Measurements from ENCODE around the gene DPF1.
"Not testable (repeated sequence)": the region's sequence is repeated elsewhere in the genome, so short reads cannot be mapped to it uniquely, and the experiment has no call there.

DPF1 gene

DNA sequence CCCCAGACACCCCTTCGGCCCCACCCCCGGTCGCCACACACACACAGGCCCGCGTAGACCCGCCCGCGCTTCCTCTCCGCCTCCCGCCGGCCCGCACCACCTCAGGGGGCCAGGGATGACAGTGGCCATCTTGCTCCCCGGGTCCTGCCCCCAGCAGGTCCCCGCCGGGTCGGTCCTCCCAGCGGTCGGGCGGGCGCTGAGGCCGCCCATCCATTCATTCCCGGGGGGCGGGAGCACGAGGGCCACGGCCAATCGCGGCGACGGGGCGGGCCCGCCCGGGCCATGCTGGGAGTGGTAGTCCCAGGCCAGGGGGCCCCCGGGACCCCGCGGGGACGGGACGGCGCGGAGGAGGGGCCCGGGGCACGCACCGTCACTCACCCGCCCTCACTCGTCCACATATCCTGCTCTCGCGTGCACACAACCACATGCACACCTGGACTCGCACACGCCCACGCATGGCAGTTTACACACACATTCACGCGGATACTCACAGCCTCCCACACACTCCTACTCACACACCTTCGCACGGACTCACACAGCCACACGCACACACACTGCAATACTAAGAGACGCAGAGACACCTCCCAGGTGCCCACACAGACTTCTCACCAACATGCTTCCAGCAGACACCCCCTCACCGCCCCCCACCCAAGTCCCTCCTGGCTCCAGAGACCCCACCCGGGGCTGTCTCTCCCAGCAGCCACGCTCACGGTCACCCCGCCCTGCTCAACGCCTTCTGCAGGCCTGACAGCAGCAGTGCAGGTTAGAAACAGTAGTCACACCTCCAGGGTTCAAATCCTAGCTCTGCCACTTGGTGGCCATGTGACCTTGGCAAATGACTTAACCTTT is at the start of gene DPF1:
DPF1 (minus strand) TSS at position 209 of the 849 bp plus-strand sequence; CDS start at position 129, 80 bp downstream.
- peak; percentile 29 for DNase-seq

DNA sequence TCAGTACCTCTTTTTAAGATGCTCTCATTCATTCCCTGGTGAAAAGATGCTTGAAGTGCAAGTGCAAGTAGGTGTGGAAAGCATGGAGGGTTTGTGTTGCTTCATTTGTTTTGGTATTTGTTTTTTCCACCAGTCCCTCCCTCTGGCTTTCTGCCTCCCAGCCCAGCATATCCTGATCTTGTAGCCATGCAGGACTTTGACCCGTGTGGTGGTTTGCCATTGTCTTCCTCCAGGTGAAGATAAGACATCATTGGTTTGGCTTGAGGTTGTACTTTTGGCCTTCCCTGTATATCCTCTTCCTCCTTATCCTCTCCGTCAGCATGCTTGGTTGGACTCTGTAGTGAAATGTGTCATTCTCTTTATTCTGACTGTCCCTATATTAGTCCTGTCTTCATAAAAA is 49.5 kb upstream of the DPF1 start:
- DNase-seq, result no peak

- DNase-seq, result no peak
Observed at GRCh38 chr19:38270587-38271167, 46.7 kb upstream of the DPF1 start.

DNA sequence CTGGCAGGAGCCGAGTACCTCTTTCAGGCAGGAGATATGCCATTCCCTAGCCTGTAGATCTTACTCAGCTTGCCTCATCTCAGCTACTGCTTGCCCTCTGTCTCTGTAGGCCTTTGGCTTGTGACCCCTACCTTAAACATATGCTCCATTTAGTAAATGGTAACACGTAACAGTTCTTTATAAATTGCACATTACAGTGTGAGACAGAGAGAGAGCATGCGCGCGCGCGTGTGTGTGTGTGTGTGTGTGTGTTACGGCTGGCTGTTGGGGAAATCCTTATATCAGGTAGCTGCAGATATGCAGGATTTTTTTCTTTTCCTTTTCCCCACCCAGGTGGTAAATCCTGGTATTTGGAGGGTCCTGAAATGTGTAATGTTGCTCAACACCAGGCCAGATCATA is 44.5 kb upstream of the DPF1 start:
- DNase-seq, result no peak

DNA sequence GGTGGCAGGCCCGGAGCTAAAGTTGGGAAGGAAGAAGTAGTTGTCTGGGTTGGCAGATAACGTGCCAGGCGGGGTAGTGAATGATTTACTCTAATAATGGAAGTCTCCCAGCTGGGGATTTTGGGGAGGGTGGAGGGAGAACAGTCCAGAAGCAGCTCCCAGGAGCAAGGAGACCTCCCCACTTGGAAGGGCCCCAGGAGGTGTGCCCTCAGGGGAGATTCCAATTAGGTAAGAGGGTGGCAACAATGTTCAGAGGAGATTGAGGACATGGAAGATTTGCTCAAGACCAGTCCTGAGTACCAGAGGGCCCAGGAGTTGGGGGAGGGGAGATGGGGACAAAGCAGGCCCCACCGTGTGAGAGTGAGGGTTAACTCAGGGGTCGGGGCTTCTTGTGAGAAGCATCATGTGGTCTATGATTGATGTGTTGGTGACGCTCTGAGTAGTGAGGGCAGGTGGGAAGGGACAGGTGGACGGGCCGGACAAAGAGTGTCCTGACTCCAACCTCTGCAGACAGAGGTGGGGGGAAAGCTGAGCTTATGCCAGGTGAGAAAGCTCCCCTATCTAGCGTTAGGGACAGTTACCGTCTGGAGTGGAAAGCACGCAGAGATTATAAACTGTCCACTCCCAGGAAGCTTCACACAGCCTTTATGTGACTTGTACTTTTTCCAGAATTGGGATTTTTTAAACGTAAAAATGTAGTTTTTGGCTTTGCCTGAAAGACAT is 43.9 kb upstream of the DPF1 start:
- DNase-seq, result no peak

GRCh38 chr19:38266981-38267597 is 43.1 kb upstream of the DPF1 start:
- no peak for DNase-seq

GRCh38 chr19:38265921-38266429 is 42.0 kb upstream of the DPF1 start:
- DNase-seq, result no peak

DNA sequence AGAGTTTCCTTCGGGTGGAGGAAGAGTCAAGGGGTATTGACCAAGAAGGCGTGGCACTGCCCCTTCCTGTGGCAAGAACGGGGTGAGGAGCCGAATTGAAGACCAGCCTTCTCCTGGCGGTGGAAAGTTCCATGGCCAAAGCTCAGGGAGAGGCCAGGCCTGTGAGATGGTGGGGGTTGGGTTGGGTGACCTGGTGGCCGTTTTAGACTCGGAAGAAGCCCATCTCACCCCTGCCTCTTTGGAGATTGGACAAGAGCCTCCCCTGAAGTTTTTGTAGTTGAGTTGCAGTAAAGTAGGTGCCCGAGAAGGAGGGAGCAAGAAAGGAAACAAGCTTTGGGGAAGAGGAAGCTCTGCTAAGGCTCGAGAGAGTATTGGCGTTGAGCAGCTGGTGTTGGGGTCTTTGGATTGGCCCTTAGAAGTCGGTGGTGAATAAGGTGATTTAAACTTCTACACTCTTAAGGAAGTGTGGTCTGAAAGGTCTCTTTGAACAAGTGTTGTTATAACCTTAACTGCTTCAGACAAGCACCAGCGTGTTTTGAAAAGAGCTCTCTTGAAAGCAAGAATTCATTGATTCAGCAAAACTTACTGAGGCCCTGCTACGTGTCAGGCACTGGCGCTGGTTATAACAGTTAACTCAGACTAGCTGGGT is 41.3 kb upstream of the DPF1 start:
- no peak for DNase-seq

DNA sequence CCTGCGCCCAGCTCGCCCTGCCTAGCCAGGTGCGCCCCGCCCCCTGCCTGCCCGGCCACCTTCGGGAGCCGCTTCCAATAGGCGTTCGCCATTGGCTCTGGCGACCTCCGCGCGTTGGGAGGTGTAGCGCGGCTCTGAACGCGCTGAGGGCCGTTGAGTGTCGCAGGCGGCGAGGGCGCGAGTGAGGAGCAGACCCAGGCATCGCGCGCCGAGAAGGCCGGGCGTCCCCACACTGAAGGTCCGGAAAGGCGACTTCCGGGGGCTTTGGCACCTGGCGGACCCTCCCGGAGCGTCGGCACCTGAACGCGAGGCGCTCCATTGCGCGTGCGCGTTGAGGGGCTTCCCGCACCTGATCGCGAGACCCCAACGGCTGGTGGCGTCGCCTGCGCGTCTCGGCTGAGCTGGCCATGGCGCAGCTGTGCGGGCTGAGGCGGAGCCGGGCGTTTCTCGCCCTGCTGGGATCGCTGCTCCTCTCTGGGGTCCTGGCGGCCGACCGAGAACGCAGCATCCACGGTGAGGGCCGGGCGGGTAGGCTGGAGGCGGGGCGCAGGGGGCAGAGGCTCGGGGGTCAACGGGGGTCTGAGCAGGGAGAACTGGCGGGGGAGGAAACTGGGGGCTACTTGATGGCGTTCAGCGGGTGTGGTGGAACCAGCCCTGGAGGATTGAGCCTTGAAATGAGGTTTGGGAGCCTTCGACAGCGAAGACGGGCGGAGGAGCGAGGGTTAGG is 40.6 kb upstream of the DPF1 start, which contains the start of gene SPINT2:
SPINT2 (plus strand) TSS at position 88 of the 727 bp plus-strand sequence; CDS start at position 408, 320 bp downstream.
- no peak for DNase-seq

DNA sequence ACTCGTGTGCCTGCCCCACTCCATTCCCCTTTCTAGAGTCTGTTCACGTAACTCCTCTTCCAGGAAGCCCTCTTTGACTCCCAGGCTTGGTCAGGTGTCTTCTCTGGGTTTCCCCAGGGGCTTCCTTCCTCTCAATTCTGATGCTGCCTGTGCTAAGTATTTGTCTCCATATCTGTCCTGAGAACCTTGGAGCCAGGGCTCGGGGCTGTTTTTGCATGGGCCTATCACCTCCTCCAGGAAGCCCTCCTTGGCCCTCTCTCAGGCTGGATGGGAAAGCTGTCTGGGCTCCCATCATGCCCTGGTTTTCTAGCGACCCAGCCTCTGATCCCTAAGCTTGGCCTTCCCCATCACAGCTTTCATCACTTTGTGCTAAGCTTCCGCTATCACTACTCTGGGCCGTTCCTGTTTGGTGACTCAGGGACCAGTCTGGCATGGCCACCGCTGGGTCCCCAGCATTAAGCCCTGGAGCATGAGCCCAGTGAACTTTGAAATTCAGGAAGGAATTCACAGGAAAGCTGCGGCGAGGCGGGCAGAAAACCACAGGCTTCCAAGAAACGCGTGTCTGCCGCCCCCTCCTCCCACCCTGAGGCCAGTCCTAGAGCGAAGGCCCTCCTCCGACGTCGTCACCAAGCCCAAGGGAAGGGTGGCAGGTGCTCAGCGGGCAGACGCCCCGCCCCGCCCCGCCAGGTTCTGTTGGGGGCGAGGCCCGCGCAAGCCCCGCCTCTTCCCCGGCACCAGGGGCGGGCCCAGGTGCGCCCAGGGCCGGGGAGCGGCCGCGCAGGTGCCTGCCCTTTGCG is 39.9 kb upstream of the DPF1 start:
- peak; percentile 93 for DNase-seq

GRCh38 chr19:38262585-38263268 is 38.7 kb upstream of the DPF1 start:
- no peak for DNase-seq

GRCh38 chr19:38261942-38262341 is 37.9 kb upstream of the DPF1 start:
- DNase-seq, result not testable (repeated sequence)

DNA sequence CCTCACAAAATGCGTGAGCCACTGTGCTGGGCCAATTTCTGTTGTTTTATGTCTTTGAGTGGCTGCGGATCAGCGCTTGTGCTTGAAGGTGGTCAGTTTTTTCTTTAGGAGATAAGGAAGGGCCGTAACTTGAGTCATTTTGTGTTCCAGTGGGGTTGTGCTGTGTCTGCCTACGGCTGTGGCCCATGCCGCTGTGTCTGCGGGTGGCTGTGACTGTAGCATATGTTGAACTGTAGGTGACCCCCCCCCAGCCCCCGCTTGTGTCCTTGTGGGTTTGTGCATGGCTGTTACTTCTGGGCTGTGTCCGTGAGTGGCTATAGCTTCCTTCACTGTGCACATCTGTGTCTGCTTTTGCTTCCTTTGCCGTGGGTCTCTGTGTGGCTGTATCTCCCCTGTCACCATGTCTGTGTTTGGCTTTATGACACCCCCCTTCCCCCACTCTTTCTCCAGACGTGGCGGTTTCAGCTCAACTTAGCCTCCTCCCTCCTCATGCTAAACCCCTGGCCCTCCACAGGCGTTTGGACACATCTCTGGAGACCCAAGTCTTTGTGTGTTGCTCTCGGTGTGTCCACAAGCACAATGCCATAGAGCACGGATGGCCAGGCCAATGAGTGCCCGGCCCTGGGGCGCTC is 31.5 kb upstream of the DPF1 start:
- no peak for DNase-seq

- DNase-seq, result no peak
Observed at GRCh38 chr19:38253788-38254187, 29.8 kb upstream of the DPF1 start.

GRCh38 chr19:38252941-38253691 is 29.1 kb upstream of the DPF1 start:
- DNase-seq, result no peak

GRCh38 chr19:38252385-38252784 is 28.4 kb upstream of the DPF1 start:
- DNase-seq, result no peak

GRCh38 chr19:38251564-38252051 is 27.6 kb upstream of the DPF1 start:
- DNase-seq, result no peak

GRCh38 chr19:38250821-38251563 is 27.0 kb upstream of the DPF1 start:
- DNase-seq, result no peak

Data from DMS153 (cell line).